KOPT-K1 (cell line): Measurements from ENCODE around the gene FGGY.

Experiments used
- H3K27ac ChIP-seq: fragments of 200-600 bp; sonication (generic); 2 replicates; pipeline ENCODE4 v1.5.1; 2016; ENCODE audit warnings: antibody characterized with exemption, mild to moderate bottlenecking, low read depth, low read length; ENCODE audit not compliant: poor library complexity, severe bottlenecking
- H3K36me3 ChIP-seq: fragments of 200-600 bp; sonication (generic); 2 replicates; pipeline ENCODE4 v1.5.1; 2017; ENCODE audit warnings: antibody characterized with exemption, mild to moderate bottlenecking, low read length, moderate library complexity; ENCODE audit not compliant: insufficient read depth
- H3K9me3 ChIP-seq: fragments of 200-600 bp; sonication (generic); 2 replicates; pipeline ENCODE4 v1.5.1; 2017; ENCODE audit warnings: antibody characterized with exemption, low read length, mild to moderate bottlenecking; ENCODE audit not compliant: insufficient read depth, poor library complexity, severe bottlenecking

The FGGY gene

GRCh38 chr1:59271561-59272260, 25.2 kb upstream of the FGGY start:
- Histone ChIP-seq H3K9me3 (no peaks in the 10 kb centered on the region), H3K27ac (no peak overlapping the region), H3K36me3 (no peaks in the 10 kb centered on the region)

DNA sequence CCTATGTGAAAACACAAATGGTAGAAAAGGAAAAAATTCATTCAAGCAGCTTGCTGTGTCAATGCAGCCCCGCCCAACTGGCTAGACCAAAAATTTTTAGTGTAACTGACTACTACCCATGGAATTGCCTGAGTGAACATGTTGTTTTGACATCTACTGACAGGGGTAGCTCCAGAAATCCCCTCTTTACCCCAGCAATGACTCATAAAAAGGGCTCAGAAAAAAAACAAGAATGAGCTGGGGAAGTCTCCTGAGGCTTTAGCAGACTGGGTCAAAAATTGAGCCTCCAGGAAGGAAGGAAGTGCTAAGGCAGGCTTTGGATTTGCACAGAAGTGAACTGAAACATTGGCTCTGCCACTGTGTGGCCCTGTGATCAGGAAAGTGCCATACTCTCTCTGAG, 24.4 kb upstream of the FGGY start:
- no peak overlapping the region for H3K27ac ChIP-seq
- H3K9me3 ChIP-seq: no peaks in the 10 kb centered on the region
- no peaks in the 10 kb centered on the region for H3K36me3 ChIP-seq

- no peaks in the 10 kb centered on the region for H3K36me3 ChIP-seq
- H3K27ac ChIP-seq: no peak overlapping the region
Measured at GRCh38 chr1:59276439-59276851, 20.4 kb upstream of the FGGY start.

GRCh38 chr1:59278780-59279354, 18.0 kb upstream of the FGGY start:
- H3K36me3 ChIP-seq: no peaks in the 10 kb centered on the region
- H3K27ac ChIP-seq: no peak overlapping the region
- no peaks in the 10 kb centered on the region for H3K9me3 ChIP-seq

More at GRCh38 chr1:59276439-59276851, 20.4 kb upstream of the FGGY start:
- no peaks in the 10 kb centered on the region for H3K9me3 ChIP-seq

GRCh38 chr1:59279645-59280044, 17.2 kb upstream of the FGGY start:
- H3K9me3 ChIP-seq: no peaks in the 10 kb centered on the region

GRCh38 chr1:59282951-59283350, 13.9 kb upstream of the FGGY start:
- no peaks in the 10 kb centered on the region for H3K9me3 ChIP-seq
- H3K27ac ChIP-seq: no peak overlapping the region
- H3K36me3 ChIP-seq: no peaks in the 10 kb centered on the region

More at GRCh38 chr1:59279645-59280044, 17.2 kb upstream of the FGGY start:
- H3K36me3 ChIP-seq: no peaks in the 10 kb centered on the region
- H3K27ac ChIP-seq: no peak overlapping the region

- H3K9me3 ChIP-seq: no peaks in the 10 kb centered on the region
- no peaks in the 10 kb centered on the region for H3K36me3 ChIP-seq
- no peak overlapping the region for H3K27ac ChIP-seq
Measured at GRCh38 chr1:59285691-59286090, 11.2 kb upstream of the FGGY start.

GRCh38 chr1:59288046-59288445, 8.8 kb upstream of the FGGY start:
- H3K27ac ChIP-seq: no peak overlapping the region
- no peaks in the 10 kb centered on the region for H3K9me3 ChIP-seq
- no peaks in the 10 kb centered on the region for H3K36me3 ChIP-seq

DNA sequence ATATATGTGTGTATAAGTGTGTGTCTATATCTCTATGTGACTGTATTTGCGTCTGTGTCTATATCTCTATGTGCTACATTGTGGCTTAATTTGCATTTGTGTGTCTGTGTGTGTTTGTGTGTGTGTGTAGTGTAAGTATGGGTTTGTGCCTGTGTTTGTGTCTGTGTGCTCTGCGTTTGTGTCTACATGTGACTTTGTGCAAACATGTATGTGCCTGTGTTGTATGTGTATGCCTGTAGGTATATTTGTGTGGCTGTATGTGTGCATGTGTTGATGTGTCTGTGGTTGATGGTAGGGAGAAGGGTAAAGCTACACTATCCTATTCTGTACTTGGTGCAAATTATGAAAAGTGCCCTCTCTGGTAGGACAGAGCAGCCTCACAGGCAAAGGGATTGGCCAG, 7.3 kb upstream of the FGGY start:
- Histone ChIP-seq H3K36me3 (no peaks in the 10 kb centered on the region), H3K27ac (no peak overlapping the region), H3K9me3 (no peaks in the 10 kb centered on the region)

- Histone ChIP-seq H3K27ac (no peak overlapping the region), H3K36me3 (no peaks in the 10 kb centered on the region), H3K9me3 (no peaks in the 10 kb centered on the region)
Measured at GRCh38 chr1:59290193-59290949, 6.5 kb upstream of the FGGY start.

DNA sequence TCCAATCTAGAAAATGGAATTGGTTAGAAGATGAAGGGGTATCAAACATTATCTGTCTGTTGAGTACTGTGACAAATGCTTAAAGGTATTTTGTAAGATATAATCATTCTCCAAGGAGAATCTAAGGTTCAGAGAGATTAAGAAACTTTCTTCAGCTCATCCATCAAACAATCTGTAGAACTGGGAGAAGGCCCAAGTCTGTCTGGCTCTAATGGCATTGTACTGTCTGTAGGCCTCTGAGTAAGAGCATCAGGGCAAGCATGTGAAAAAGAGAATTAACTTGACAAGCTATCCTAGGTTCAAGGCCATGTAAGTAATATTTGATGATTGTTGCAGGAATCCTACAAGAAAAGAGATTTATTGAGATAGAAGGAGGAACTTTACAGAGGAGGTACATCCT, 5.3 kb upstream of the FGGY start:
- Histone ChIP-seq H3K9me3 (no peaks in the 10 kb centered on the region), H3K27ac (no peak overlapping the region), H3K36me3 (no peaks in the 10 kb centered on the region)

DNA sequence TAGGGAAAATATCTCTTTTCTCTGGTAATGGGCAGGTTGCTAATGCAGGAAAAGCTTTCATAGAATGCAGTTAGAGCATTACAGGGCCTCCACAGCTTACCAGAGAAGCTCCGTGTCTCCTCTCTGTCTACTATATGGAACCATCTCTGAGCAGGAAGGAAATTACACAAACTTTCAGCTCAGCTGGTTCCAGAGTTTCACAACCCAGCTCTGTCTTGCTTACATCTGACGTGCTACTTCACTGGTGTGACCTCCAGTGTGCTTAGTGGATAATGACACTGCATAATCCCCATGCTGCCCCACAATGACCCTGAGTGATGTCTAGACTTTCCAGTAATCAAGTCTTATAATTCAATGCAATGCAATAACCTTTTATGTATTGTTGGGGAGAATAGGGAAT, 4.3 kb upstream of the FGGY start:
- Histone ChIP-seq H3K27ac (no peak overlapping the region), H3K36me3 (no peaks in the 10 kb centered on the region), H3K9me3 (no peaks in the 10 kb centered on the region)

- no peaks in the 10 kb centered on the region for H3K9me3 ChIP-seq
- no peaks in the 10 kb centered on the region for H3K36me3 ChIP-seq
- H3K27ac ChIP-seq: no peak overlapping the region
Measured at GRCh38 chr1:59293206-59293605, 3.7 kb upstream of the FGGY start.

DNA sequence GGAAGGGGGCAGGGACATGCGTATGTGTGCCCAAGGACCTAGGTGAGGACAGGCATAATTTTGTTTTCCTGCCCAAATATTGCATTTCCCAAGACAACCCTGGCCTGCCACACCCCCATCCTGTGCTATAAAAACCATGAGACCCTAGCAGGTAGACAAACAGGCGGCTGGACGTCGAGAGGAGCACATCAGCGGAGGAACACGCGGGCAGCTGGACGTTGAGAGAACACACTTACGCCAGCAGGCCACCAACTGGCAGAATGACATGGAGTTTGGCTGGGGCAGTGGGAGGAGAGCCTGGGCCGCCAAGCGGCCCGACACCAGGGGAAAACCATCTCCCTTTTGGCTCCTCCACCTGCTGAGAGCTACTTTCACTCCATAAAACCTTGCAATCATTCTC, 3.0 kb upstream of the FGGY start:
- Histone ChIP-seq H3K9me3 (no peaks in the 10 kb centered on the region), H3K27ac (no peak overlapping the region), H3K36me3 (no peaks in the 10 kb centered on the region)

DNA sequence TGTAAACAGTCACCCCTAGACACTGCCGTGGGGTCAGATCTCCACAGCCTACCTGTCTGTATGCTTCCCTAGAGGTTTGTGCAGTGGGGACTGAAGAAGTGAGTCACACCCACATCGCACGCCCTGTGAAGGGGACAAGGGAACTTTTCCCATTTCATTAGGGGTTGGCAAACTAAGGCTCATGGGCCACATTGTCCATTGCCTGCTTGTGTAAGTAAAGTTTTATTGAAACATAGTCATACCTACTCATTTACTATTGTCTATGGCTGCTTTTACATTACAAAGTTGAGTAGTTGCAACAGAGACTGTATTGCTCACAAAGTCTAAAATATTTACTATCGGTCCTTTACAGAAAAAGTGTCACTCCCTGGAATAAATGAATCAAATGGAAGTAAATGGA, 2.5 kb upstream of the FGGY start:
- Histone ChIP-seq H3K9me3 (no peaks in the 10 kb centered on the region), H3K27ac (no peak overlapping the region), H3K36me3 (no peaks in the 10 kb centered on the region)
